Stimulated activated CD4-positive, alpha-beta T cell treated with anti-CD3 and anti-CD28 coated beads, TNF-alpha, amount 100 ng/mL, for 1 hour (primary cell): Measurements from ENCODE around the gene ROR1.
"Not testable (repeated sequence)": the region's sequence is repeated elsewhere in the genome, so short reads cannot be mapped to it uniquely, and the experiment has no call there.

Source experiments
- DNase-seq, 3 donors: peaks; one replicate each; pipeline ENCODE4 v3.0.0-alpha.2; 2020; ENCODE audit warnings: low read depth in 3 of 3, low spot score in 1 of 3

Gene ROR1

DNA sequence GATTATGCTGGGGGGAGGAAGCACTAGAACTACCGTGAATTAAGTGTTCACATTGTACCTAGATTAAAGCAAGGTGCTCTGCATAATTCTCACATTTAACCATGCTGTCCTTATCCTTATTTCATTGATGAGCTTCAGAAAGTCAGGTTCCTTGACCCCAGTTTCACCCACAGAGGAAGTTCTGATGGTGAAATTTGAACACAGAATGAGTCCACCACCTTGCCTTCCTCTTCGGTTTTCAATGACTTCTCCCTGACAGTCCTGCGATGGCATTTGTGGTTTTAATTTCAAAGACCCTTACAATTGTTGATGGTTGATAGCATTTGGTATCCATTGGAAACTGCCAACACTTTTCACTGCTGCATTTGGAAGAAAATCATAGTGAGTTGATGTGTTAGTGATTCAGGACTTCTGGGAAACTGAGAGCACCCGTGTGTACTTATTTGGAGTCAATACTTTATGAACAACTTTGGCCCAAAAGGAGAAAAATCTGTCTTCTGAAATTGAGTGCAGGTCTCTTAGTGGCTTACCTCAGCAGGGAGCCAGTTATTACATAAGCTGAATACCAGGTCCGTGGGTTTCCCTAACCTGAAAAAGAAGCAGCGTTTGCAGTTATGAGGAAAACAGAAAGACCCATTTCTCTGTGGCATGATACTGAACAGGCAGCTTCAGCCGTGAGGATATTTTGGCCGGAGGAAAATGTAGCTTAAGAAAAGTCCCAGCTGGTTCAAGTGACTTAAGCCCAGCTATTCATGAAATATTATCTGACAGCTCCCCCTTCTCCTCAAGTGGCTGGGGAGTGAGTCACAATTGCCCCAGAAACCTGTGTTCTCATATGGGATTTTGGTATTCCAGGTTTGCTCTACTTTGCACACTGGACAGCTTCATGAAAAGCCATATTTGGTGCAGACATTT lies 47.5 kb downstream of the ROR1 start:
- DNase-seq = no peak

DNA sequence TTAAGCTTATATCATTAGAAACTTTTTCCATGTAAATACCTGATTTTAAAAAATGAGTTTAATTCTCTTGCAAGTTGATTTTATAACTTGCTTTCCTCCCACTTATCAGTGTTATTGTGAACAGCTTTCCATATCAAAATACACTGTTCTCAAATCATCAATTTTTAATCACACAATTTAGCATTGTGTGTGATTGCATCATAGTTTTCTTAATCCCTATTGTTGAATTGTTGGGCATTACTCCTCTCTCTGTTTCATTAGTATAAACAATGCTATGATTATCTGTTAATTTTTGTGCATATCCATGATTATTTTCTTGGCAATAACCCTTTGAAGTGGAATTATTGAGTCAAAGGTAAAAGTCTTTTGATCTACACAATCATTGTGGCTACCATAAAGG lies 48.7 kb downstream of the ROR1 start:
- DNase-seq = no peak

DNA sequence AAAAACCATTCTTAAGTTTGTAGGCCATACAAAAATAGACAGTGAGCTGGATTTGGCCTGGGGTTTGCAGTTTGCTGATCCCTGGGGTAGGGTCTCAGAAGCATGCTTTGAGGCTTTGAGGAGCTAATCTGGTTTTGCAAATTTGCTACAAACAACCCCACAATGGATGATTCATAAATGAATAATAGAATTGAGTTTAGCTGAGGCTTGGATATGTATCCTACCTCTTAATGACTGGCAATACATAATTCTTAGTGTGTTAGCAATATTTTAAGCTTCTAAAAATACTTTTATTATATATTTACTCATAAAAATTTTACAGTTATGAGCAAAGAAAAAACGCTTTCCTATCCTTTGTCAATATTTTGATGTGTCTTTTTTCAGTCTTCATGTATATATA lies 50.6 kb downstream of the ROR1 start:
- DNase-seq = no peak

DNA sequence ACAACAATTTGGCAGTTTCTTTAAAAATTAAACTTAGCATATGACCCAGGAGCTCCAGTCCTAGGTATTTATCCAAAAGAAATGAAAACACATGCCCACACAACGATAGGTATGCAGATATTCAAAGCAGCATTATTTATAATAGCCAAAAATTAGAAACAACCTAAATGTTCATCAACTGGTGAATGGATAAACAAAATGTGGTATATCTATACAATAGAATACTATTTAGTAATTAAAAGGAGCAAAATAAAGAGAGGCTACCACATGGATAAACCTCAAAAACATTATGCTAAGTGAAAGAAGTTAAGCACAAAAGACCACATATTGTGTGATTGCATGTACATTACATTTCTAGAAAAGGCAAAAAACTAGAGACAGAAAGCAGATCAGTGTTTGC lies 51.3 kb downstream of the ROR1 start:
- no peak for DNase-seq

DNA sequence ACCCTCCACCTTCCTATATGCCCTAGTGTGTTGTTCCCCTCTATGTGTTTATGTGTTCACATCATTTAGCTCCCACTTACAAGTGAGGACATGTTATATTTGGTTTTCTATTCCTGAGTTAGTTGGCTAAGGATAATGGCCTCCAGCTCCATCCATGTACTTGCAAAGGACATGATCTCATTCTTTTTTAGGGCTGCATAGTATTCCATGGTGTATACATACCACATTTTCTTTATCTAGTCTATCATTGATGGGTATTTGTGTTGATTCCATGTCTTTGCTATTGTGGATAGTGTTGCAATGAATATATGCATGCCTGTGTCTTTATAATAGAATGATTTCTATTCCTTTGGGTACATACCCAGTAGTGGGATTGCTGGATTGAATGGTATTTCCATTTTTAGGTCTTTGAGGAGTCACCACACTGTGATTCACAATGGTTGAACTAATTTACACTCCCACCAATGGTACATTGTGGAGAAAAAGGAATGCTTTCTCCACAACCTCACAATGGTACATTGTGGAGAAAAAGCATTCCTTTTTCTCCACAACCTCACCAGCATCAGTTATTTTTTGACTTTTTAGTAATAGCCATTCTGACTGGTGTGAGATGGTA lies 52.5 kb downstream of the ROR1 start:
- not testable (repeated sequence) for DNase-seq

DNA sequence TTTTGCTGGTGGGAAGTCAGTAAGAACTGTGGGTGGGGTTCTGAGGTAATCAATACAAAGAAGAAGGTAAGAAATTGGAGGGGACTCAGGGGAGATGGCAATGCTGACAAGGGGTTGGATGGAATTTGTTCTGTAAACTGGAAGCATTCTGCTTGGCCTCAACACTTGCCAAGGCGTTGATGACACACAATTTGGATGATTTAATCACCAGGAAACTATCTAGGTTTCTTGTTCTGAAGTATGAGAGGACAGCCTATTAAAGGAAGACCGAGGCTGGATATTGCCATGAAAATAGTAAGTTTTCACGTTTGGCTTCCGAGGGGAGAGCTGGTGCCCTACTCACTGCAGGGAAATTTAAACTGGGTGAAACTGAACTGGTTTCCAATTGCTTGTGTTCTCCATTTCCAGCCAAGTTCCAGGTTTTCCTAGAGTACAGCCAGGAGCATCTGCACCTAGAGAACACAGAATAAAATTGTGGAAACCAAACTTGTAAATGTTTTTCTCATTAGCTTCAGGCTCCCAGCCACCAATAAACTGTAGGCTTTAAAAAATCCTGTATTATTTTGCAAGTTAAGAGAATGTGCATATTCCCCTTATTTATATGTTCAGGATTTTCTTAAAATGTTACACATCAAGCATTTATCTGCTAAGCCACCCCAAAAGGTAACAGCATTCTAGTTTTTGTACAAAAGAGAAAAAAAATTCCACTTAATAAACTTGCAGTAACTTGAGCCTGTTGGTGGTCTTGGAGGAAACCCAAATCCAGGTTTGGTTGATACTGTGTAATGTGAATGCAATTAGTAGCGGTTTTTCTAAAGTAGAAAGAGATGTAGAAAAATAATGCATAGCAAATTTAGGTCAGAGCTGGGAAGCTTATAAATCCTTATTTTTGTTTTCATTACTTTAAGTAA lies 53.8 kb downstream of the ROR1 start:
- DNase-seq = no peak

DNA sequence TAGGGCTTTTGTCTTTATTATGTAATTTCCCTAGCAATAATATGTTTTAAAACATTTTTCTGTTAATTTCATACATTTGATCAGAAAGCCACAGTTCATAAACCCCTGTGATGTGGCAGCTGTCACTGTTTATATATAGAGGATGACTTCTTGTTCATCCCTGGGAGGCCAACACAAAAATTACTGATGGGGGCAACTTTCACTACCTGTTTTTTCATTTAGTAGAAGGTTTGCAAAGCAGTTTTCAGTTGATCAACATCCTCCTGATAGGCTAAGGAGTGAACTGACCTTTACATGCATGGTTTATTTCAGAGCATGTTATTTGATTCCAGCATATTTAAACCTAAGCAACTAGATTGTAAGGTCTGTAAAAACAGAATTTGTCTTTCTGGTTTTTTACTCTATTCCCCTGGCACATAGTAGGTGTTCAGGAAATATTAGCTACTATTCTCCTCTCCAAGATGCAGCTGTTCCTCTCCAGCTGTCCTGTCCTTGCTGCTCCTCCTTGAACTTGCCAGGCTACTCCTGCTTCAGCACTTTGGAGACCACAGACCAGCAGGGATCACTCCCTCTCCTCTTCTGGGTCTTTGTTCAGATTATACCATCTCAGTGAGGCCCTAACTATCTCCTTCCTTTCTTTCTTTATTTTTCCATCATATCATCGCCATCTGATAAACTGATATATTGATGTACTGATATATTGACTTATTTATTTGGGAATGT lies 54.7 kb downstream of the ROR1 start:
- DNase-seq = no peak

DNA sequence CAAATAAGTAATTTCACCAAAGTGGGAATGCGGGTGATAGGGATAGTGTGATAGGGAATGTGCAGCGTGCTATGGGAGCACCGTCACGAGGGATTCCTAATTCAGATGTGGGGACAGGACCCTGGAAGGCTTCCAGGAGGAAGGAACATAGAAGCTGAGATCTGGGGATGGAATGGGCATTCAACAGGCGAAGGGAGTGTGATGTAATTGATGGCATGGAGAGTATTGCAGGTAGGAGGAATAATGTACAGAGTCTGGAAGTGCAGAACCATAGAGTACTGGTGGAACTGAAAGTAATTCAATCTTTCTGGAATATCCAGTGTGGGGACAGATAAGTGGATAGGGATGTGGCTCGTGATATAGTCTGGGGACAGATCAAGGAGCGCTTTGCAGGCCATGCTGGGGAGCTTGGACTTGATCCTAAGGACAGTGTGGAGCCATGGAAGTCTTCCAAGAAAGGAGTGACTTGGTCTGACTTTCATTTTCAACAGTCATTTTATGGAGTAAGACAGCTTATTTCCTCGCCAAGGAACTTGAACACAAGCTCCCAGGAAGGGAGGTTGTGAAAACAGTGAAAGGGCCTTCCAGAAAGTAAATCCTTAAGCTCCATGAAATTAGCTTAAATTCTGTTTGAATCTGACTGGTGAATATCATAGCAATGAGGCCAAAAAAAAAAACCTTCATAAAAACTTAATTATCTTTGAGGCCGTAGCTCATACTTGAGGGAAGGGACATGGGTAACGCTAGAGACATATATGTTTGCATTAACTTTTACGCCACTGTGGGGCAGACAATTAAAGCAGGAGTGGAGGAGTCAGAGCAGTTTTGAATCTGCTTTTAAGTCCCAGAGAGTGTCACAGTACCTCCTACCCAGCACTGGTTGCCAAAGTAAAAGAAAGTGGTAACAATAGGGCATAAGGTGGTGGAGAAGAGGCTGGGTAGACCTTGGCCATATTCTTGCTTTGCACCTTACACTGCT lies 55.8 kb downstream of the ROR1 start:
- no peak for DNase-seq

DNA sequence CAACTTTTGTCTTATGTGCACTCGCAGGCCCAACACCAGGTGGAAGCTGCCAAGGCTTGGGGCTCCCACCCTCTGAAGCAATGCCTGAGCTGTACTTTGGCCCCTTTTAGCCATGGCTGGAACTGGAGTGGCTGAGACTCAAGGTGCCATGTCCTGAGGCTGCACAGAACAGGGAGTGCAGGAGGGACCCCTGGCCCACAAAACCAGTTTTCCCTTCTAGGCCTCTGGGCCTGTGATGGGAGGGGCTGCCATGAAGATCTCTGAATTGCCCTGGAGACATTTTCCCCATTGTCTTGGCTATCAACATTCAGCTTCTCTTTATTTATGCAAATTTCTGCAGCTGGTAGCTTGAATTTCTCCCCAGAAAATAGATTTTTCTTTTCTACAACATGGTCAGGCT lies 57.6 kb downstream of the ROR1 start:
- DNase-seq = no peak

DNA sequence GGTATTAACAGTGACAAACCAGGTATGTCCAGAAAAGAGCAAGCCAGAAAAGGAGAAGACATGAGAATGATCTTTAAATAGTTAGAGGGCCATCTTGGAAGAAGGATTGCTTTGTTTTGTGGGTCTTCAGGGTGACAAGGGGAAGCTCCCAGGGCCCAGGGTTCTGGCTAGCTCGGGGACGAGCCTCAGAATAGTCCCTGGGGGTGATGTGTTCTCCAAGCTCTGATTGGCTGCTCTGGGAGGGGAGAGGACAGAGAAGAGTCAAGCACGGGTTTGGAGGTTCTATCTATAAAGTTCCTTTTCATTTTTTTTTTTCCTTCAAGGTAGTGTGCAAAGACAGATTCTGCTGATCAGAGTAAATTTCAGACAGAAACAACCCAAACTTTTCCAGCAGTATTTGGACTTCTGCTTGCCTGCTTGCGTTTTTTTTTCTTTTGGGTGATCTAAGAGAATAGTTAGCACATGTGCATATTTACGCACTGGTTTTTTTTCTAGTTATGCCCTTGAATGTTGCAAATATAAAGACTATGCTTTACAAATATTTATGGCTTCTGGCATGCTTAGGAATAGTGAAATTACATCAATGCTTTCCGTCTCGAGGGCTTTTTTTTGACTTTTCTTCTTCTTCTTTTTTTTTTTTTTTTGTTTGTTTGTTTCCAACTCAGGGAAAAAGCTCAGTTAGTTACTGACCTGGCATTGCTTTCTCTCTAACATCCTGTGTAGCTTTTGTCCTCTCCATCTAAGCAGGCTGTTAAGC lies 59.7 kb downstream of the ROR1 start:
- no peak for DNase-seq

DNA sequence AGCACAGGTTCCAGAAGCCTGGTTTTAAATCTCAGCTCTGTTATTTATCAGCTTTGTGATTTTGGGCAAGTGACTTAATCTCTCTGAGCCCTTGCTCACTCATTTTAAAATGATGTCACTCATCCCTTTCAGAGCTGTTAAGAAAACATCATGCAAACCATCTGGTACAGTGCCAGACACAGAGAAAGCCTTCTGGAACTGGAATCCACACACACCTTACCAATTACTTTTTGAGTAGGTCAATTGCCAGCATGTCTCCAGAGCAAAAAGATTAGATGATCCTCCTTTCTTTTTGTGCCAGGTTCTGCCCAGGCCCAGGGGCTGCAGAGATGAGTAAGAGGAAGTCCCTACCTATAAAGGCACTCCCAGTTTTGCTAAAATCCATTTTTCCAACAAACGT lies 61.3 kb downstream of the ROR1 start:
- DNase-seq = no peak

DNA sequence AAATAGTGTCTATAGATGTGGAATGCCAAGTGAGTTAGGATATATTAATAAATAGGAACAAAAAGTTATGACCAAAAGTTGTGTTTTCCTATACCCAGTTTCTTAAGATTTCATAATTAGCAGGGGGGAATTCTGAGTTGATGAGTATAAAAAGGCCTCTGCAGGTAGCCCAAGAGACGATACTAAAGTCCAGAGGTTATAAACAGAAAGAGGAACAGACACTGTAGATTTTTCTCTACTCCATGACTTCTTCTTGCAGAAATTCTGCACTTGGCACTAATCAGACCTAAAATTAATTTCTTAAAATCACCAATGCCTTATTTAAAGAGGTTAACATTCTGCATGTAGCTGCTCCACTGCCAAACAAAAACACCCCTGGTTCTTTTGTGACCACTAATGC lies 62.6 kb downstream of the ROR1 start:
- DNase-seq = no peak

DNA sequence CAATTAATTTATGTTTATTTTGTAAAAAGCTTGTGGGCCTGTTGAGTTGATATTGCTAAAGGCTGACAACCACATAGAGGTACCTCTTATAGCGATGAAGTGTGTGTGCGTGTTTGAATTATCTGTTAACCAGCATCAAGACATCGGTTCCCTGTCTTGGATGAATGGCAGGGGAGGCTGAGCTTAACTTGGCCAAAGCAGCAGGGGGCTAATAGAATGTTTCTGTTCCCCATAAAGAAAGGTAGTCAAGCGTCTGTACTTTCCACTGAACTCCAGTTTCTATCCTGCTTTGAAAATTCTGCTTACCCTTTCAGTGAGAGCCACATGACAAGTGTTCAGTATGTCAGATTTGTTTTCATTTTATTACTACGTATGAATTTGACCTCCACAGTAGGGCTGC lies 63.0 kb downstream of the ROR1 start:
- no peak for DNase-seq

DNA sequence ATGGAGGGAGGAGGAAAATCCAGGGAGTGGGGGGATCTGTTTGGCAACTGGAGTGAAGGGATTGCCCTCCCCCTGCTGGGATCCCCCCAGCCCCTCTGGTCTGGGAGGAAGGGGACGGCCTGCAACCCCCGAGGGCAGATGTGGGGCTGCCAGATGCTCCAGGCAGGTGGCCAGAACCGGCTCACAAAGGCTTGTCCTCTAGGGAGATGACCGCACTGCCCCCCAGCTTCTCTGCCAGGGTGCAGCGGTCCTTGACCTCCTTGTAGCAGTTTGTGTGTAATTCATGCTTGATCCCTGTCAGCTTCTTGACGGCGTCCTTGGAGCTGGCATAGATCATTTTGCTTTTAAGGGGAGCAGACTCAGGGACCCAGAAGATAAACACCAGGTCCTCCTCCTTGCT lies 69.2 kb downstream of the ROR1 start:
- no peak for DNase-seq

DNA sequence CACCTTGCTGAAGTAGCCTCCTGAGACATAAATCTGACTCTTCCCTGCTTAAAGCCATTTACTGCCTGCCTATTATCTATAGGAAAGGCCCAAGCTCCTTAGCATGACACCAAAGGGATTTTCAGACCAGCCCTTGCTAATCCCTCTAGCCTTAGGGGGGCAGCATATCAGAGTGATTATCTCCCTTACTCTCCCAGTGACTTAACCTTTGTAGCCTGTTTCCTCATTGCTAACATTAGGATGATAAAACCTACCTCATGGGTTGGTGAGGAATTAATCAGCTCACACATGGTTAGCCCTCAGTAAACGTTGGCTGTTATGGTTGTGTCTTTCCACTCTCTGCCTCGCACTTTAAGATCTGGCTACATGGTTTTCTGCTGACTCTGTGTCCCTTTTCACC lies 70.1 kb downstream of the ROR1 start:
- no peak for DNase-seq

DNA sequence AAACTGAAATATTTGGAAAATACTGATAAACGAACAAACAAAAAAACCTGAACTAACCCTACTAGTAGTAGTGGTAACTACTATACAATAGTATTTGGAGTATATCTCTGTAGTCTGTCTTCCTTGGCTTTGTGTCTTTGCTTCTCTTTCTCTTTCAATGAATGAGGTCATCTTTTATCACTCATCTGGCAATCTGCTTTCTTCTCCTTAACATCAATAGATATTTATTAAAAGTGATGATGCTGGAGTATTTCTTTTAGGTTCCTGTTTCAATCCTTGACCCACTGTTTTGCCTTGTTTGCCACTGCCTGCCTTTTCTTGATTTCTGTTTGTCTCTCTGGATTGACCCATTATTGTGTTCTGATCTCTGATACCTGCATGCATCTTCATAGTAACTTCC lies 71.5 kb downstream of the ROR1 start:
- DNase-seq = no peak

DNA sequence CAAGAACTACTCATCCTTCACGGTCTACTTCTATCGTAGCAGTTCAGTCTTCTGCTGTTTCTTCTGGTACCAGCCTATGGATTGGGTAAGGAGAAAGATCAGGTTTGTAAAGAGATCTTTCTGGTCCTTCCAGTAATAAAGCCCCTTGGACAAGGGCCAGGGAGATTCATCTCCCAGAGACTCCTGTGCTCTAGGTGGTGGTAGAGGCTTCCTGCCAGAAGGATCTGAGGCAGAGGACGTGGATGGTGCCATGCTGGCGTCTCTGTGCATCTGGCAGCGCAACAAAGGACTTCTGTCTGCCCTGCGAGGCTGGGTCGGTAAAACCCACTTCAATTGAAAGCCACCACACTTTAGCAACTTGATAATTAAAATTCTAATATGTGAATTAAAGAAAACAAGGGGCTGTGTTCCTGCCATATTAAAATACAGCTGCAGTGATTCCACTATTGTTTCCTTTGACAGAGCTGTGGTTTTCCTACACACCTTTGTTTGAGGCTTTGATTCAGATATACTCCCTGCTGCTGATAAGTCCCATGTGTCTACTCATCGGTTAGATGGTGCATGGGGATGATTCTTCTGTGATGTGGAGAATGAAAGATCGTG lies 73.6 kb downstream of the ROR1 start:
- no peak for DNase-seq

DNA sequence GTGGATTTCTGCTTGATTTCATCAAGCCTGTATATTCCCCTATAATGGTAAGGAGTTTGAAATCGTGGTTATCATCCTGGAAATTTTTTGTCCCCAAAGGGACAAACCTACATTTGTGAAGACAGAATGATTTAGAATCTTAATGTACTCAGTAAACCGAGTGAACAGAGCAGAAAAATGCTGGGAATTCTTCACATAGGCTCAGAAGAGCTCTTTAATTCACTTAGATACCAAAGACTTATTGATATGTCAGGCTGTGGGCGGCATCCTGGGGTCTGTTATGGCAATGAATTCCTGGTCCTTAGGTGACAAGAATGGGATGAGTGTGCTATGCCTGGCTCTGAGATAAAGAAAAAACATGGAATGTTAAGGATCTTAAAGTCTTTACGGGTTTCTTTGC lies 74.9 kb downstream of the ROR1 start:
- DNase-seq = no peak

DNA sequence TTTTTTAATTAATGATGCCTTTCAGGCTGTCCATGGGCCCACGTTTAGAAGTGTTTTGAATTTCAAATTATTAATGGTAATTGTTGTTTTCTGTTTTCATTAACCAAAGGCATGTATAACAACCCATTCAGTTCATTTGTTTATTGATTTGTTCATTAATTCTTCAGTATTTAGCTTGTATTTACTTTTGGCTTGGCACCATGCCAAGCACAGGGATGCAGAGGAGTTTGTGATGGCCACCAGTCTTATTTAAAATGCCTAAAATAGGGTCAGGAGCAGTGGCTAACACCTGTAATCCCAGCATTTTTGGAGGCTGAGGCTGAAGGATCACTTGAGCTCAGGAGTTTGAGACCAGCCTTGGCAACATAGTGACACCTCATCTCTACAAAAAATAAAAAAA lies 75.3 kb downstream of the ROR1 start:
- no peak for DNase-seq
